Thoracic aorta (tissue), 2 donors: ENCODE results near the gene MIX23. TPM values are rescaled to one million over a fixed set of nuclear protein-coding genes. Genes with fewer than 3 reads are reported as not detected.

ENCODE experiments used
- ATAC-seq: fragments of 150-250 bp; one replicate; pipeline ENCODE4 v1.8.0; 2017; ENCODE audit warnings: low read depth; ENCODE audit not compliant: insufficient number of reproducible peaks, low FRiP score
- DNase-seq: peaks from one replicate; pipeline ENCODE4 v3.0.0-alpha.2; 2020; ENCODE audit warnings: low spot score
- H3K27ac ChIP-seq, 2 donors: fragments of 200-600 bp; sonication (generic); 1 replicate in 1 of 2; 2 replicates in 1 of 2; pipeline ENCODE4 v1.5.1; 2016; ENCODE audit warnings: mild to moderate bottlenecking in 2 of 2, moderate library complexity in 2 of 2
- H3K27me3 ChIP-seq: fragments of 200-600 bp; sonication (generic); replicated peaks from 2 replicates; pipeline ENCODE4 v1.6.0; 2016; ENCODE audit warnings: mild to moderate bottlenecking; ENCODE audit not compliant: insufficient read depth
- H3K36me3 ChIP-seq: fragments of 200-600 bp; sonication (generic); one replicate; pipeline ENCODE4 v1.5.1; 2016
- H3K4me1 ChIP-seq, 2 donors: fragments of 200-600 bp; sonication (generic); 1 replicate in 1 of 2; 2 replicates in 1 of 2; pipeline versions ENCODE4 v1.5.1 to v1.6.0; 2016; ENCODE audit warnings: low read depth in 2 of 2, mild to moderate bottlenecking in 1 of 2; ENCODE audit not compliant: control insufficient read depth in 1 of 2
- H3K4me3 ChIP-seq: fragments of 200-600 bp; sonication (generic); 2 replicates; pipeline ENCODE4 v1.5.1; 2016; ENCODE audit warnings: mild to moderate bottlenecking
- H3K9me3 ChIP-seq: fragments of 200-600 bp; sonication (generic); 2 replicates; pipeline ENCODE4 v1.5.1; 2016
- total RNA-seq, 2 donors: library from RNA; depleted of rRNA; stranded (reverse); fragments of >200 nt; gene quantifications; one replicate each; pipeline versions ENCODE4 v1.1.0 to v1.2.3, GENCODE V29; 2016
- TF ChIP-seq, protein P1 (sequence below): fragments of 200-600 bp; sonication (generic); IDR thresholded peaks from one replicate; pipeline ENCODE4 v1.5.1; 2019; ENCODE audit warnings: antibody characterized with exemption

MIX23 gene
- total RNA-seq, 2 donors from 2014 or later = 10.7 to 13.4 TPM

DNA sequence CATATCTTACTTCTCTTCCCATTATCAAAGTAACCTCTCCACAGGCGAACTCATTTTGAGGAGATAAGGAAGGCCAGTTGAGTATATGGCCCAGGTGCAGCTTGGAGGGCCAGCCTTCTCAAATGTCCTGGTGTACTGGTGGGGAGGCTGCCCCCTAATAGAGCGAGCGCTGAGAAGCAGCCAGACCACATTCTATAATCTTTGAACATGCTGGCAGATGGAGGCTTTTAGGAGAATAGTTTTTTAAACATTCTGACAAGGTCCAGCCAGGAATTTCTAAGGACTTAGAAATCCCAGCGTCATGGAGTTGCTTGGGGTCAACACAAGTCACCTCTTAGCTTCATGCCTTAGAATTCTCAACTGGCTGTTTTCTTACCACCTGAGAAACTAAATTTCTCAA lies 27.1 kb upstream of the MIX23 start:
- no peak overlapping the region for H3K27ac ChIP-seq
- DNase-seq (no peak), ATAC-seq (no peak)
- no peaks in the 10 kb centered on the region for H3K27me3 ChIP-seq
- H3K9me3 ChIP-seq = no peaks in the 10 kb centered on the region
- no peak overlapping the region for H3K4me3 ChIP-seq
- TF ChIP-seq, protein P1, sequence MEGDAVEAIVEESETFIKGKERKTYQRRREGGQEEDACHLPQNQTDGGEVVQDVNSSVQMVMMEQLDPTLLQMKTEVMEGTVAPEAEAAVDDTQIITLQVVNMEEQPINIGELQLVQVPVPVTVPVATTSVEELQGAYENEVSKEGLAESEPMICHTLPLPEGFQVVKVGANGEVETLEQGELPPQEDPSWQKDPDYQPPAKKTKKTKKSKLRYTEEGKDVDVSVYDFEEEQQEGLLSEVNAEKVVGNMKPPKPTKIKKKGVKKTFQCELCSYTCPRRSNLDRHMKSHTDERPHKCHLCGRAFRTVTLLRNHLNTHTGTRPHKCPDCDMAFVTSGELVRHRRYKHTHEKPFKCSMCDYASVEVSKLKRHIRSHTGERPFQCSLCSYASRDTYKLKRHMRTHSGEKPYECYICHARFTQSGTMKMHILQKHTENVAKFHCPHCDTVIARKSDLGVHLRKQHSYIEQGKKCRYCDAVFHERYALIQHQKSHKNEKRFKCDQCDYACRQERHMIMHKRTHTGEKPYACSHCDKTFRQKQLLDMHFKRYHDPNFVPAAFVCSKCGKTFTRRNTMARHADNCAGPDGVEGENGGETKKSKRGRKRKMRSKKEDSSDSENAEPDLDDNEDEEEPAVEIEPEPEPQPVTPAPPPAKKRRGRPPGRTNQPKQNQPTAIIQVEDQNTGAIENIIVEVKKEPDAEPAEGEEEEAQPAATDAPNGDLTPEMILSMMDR = no peak
- peaks cover 23% of the 10 kb centered on the region for H3K36me3 ChIP-seq
- peaks cover 8 to 9% of the 10 kb centered on the region in 2 donors for H3K4me1 ChIP-seq

DNA sequence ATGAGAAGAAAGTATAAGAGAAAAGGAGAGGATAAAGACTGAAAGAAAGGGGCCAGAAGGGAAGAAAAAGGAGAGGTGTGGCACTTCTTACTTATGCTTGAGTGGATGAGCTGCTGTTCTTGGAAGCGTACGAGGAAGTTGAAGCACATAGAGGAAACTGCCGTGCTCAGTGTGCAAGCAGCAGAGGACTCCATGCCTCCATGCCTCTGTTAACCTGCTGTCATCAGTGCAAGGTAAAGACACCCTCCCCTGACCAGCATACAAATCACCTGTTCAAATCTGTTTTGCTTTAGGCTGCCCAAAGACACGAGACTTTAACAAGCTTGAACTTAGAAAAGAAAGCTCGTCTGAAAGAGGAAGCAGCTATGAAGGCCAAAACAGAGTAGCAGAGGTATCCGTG lies 26.4 kb upstream of the MIX23 start:
- TF ChIP-seq, protein P1 = no peak
- no peak overlapping the region for H3K4me3 ChIP-seq
- peaks cover 23% of the 10 kb centered on the region for H3K36me3 ChIP-seq
- H3K27me3 ChIP-seq = no peaks in the 10 kb centered on the region
- DNase-seq = no peak
- peaks cover 1 to 3% of the 10 kb centered on the region in 2 donors for H3K4me1 ChIP-seq
- ATAC-seq = no peak
- no peak overlapping the region for H3K27ac ChIP-seq
- no peaks in the 10 kb centered on the region for H3K9me3 ChIP-seq

DNA sequence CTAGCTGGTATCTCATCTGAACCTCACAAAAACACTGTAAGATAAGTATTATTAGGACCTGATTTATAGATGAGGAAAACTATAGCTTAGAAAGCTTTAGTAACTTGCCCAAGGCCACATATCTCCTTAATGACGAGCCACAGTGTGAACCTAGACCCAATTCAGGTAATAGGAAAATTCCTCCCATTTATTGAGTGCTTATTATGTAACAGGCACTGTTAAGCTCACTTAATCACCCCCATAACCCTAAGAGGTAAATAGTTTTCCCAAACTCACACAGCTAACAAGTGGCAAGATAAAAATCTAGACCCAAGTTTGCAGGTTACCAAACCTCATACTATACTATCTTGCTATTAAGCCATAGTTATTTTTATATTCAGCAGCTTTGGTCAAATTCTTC lies 24.9 kb upstream of the MIX23 start:
- H3K27ac ChIP-seq = no peak overlapping the region
- no peaks in the 10 kb centered on the region for H3K27me3 ChIP-seq
- peaks cover 29% of the 10 kb centered on the region for H3K36me3 ChIP-seq
- no peaks in the 10 kb centered on the region for H3K9me3 ChIP-seq
- no peaks in the 10 kb centered on the region for H3K4me1 ChIP-seq
- no peak overlapping the region for H3K4me3 ChIP-seq
- TF ChIP-seq, protein P1 = no peak
- no peak for ATAC-seq
- no peak for DNase-seq

DNA sequence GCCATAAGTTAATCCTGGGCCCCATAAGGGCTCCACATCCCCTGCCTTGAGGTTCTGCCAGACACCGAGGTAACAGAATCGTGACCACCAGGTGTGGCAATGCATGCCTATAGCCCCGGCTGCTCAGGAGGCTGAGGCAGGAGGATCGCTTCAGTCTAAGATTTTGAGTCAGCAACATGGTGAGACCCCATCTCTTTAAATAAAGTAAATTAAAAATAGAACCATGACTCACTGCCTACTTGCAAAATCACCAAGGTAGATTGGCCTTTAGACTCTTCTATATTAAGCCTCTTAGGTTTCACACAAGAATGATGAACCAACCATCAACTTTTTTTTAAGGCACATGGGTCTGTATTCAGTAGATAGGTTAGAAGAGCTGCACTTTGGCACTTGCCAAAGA lies 23.2 kb upstream of the MIX23 start:
- Histone ChIP-seq H3K9me3 (no peaks in the 10 kb centered on the region), H3K27me3 (no peaks in the 10 kb centered on the region), H3K4me1 (no peaks in the 10 kb centered on the region), H3K4me3 (no peak overlapping the region), H3K36me3 (peaks cover 29% of the 10 kb centered on the region), H3K27ac (no peak overlapping the region)
- no peak for ATAC-seq
- TF ChIP-seq, protein P1 = no peak
- DNase-seq = no peak

DNA sequence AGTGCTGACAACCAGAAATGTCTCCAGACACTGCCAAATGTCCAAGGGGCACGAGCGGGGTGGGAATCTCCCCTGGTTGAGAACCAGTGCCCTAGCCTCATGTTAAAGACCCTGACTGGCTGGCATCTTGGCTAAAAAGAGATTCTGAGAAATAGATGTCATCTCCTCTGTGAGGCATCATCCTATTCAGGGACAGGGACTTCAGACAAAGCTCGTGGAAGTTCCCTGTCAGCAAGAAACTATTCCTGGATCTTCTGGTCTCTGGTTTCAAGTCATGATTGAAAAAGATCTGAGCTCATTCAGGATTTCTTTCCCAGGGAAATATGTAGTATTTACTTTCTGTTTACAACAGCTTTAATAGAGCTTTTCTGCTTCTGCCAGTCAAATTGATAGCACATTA lies 22.0 kb upstream of the MIX23 start:
- no peaks in the 10 kb centered on the region for H3K27me3 ChIP-seq
- no peak for DNase-seq
- H3K36me3 ChIP-seq = peaks cover 29% of the 10 kb centered on the region
- TF ChIP-seq, protein P1 = no peak
- H3K27ac ChIP-seq = no peak overlapping the region
- H3K4me1 ChIP-seq = no peaks in the 10 kb centered on the region
- H3K4me3 ChIP-seq = no peak overlapping the region
- no peak for ATAC-seq
- H3K9me3 ChIP-seq = no peaks in the 10 kb centered on the region
